K562 (cell line): ENCODE data around the gene PSD4. TPM values are rescaled to one million over a fixed set of nuclear protein-coding genes. Genes with fewer than 3 reads are reported as not detected.
A peak's percentile ranks its signal among the peaks of the same experiment; 100 is the strongest.

Experiments used
- ATAC-seq: fragments of 200-7000 bp; cut with Tn5 transposase; 3 replicates; pipeline ENCODE4 v1.9.1; 2020; ENCODE audit warnings: moderate library complexity
- BruUV-seq: library from RNA; stranded (reverse); fragments of 400-500 nt; replicated peaks from 2 replicates; lab custom pipeline; 2021; lab: Mats Ljungman, UMichigan
- CTCF ChIA-PET: fragments of 300-600 bp; formaldehyde crosslinking; extraction: SDS; loops from one replicate; lab custom pipeline; 2021; ENCODE audit warnings: low intra/inter-chr PET ratio; lab: Yijun Ruan, JAX
- POLR2A ChIA-PET: fragments of 300-600, 350-650 bp; sonication (Branson Sonifier 250); formaldehyde crosslinking; extraction: SDS; loops from one replicate; lab custom pipeline; 2021; ENCODE audit warnings: antibody characterized with exemption, inconsistent platforms; lab: Yijun Ruan, JAX
- DNase-seq, 4 experiments: peaks; one replicate each; pipeline versions ENCODE4 v3.0.0 to v3.0.0-alpha.2; 2011 to 2018; ENCODE audit warnings: low spot score in 3 of 4, mixed read lengths in 3 of 4; ENCODE audit errors: extremely low read depth in 1 of 4
- FAIRE-seq: peaks from 2 replicates; lab custom pipeline; 2011; peaks lifted over from hg19 to GRCh38; lab: Jason Lieb, UNC
- H2AFZ ChIP-seq: 2 replicates; pipeline ENCODE4 v1.6.0; 2011; ENCODE audit warnings: low read depth, low read length, control low read depth, inconsistent platforms
- H3K27ac ChIP-seq: fragments of 200-600 bp; 3 replicates; pipeline ENCODE4 v1.8.0; 2011; ENCODE audit warnings: low read depth, mild to moderate bottlenecking, control low read depth, inconsistent platforms, low read length, moderate library complexity, mixed read lengths; ENCODE audit errors: extremely low read depth
- H3K27me3 ChIP-seq, 2 experiments: fragments of 300-600 bp in 1 of 2; 2 replicates in 1 of 2; 3 replicates in 1 of 2; pipeline versions ENCODE4 v1.6.0 to v1.8.0; 2011; ENCODE audit warnings: inconsistent platforms in 2 of 2, low read length in 2 of 2, mild to moderate bottlenecking in 1 of 2, mixed read lengths in 1 of 2, moderate library complexity in 1 of 2; ENCODE audit not compliant: control insufficient read depth in 2 of 2, insufficient read depth in 2 of 2
- H3K36me3 ChIP-seq: fragments of 300-600 bp; 3 replicates; pipeline ENCODE4 v1.8.0; 2011; ENCODE audit warnings: mild to moderate bottlenecking, low read length, inconsistent platforms; ENCODE audit not compliant: control insufficient read depth, insufficient read depth
- H3K4me1 ChIP-seq, 2 experiments: fragments of 200-600 bp in 1 of 2; replicated peaks in 1 of 2; 2 replicates in 1 of 2; 3 replicates in 1 of 2; pipeline versions ENCODE4 v1.5.1 to v1.8.0; 2011; ENCODE audit warnings: inconsistent platforms in 2 of 2, low read length in 2 of 2, mild to moderate bottlenecking in 1 of 2, mixed read lengths in 1 of 2, moderate library complexity in 1 of 2; ENCODE audit not compliant: control insufficient read depth in 2 of 2, insufficient read depth in 2 of 2
- H3K4me2 ChIP-seq: 2 replicates; pipeline ENCODE4 v1.6.1; 2011; ENCODE audit warnings: low read length, control low read depth, inconsistent platforms, mixed read lengths; ENCODE audit not compliant: insufficient read depth
- H3K4me3 ChIP-seq: fragments of 200-600 bp; sonication (generic), shearing (Covaris generic); 2 replicates; pipeline ENCODE4 v1.5.1; 2016; ENCODE audit warnings: control low read depth, inconsistent platforms
- H3K79me2 ChIP-seq: fragments of 200-600 bp; 3 replicates; pipeline ENCODE4 v1.8.0; 2011; ENCODE audit warnings: low read length, inconsistent platforms; ENCODE audit not compliant: control insufficient read depth, insufficient read depth
- H3K9ac ChIP-seq, 2 experiments: 2 replicates each; pipeline versions ENCODE4 v1.6.0 to v1.6.1; 2011; ENCODE audit warnings: low read depth in 2 of 2, low read length in 2 of 2, control low read depth in 1 of 2, inconsistent platforms in 1 of 2, mild to moderate bottlenecking in 1 of 2, mixed read lengths in 1 of 2; ENCODE audit not compliant: insufficient read depth in 1 of 2
- H3K9me1 ChIP-seq: one replicate; pipeline ENCODE4 v1.6.0; 2011; ENCODE audit warnings: inconsistent platforms, mild to moderate bottlenecking, low read length, moderate library complexity; ENCODE audit not compliant: control insufficient read depth, insufficient read depth
- H3K9me3 ChIP-seq: replicated peaks from 2 replicates; pipeline ENCODE4 v1.5.1; 2011; ENCODE audit warnings: low read depth, low read length, inconsistent platforms; ENCODE audit not compliant: control insufficient read depth, insufficient read depth
- H4K20me1 ChIP-seq: replicated peaks from 2 replicates; pipeline ENCODE4 v1.6.1; 2011; ENCODE audit warnings: low read length, inconsistent platforms, mixed read lengths; ENCODE audit not compliant: control insufficient read depth, insufficient read depth
- EP400 ChIP-seq: fragments of 450-650 bp; IDR thresholded peaks from 2 replicates; pipeline ENCODE4 v1.6.1; 2017; ENCODE audit warnings: antibody characterized with exemption, mild to moderate bottlenecking, moderate library complexity
- HDAC1 ChIP-seq, 2 experiments: fragments of 450-650 bp; IDR thresholded peaks; 2 replicates each; pipeline ENCODE4 v1.6.1; 2016 to 2017; ENCODE audit warnings: inconsistent platforms in 1 of 2, mild to moderate bottlenecking in 1 of 2, moderate library complexity in 1 of 2
- HSF4 ChIP-seq: fragments of 250-450 bp; sonication (Bioruptor Pico); IDR thresholded peaks from 2 replicates; pipeline ENCODE4 v2.1.2; 2022; ENCODE audit warnings: mild to moderate bottlenecking, moderate library complexity, borderline replicate concordance
- IRF2 ChIP-seq: sonication (generic); formaldehyde crosslinking; IDR thresholded peaks from 2 replicates; pipeline ENCODE4 v1.8.1; 2022; ENCODE audit warnings: mild to moderate bottlenecking, missing genetic modification reagents
- PHB ChIP-seq: fragments of 250-450 bp; sonication (Bioruptor Pico); IDR thresholded peaks from 2 replicates; pipeline ENCODE4 v1.5.0; 2021
- RBM22 ChIP-seq: fragments of 200-400 bp; formaldehyde crosslinking; IDR thresholded peaks from 2 replicates; pipeline ENCODE4 v1.6.1; 2018; ENCODE audit warnings: low read length, low read depth; ENCODE audit not compliant: poor library complexity, severe bottlenecking
- TAL1 ChIP-seq: fragments of 450-650 bp; IDR thresholded peaks from 2 replicates; pipeline ENCODE4 v1.6.1; 2016; ENCODE audit warnings: mild to moderate bottlenecking
- ZNF717 ChIP-seq: fragments of 250-450 bp; sonication (Bioruptor Pico); IDR thresholded peaks from 2 replicates; pipeline ENCODE4 v1.5.0; 2021
- WGBS: fragments of 100-300 bp; shearing (Covaris generic); methylation state at CpG from one replicate; pipeline ENCODE4 v1.1.6; 2016; ENCODE audit warnings: low coverage, mixed read lengths; ENCODE audit not compliant: insufficient coverage; ENCODE audit errors: missing lambda C conversion rate; 5-methylcytosine and 5-hydroxymethylcytosine counted together
- in situ Hi-C: fragments of 300-500 bp; cut with MboI; formaldehyde crosslinking; loops from 4 replicates; pipeline ENCODE4 v1.15.0; 2018; ENCODE audit warnings: inconsistent platforms, mixed read lengths
- intact Hi-C: fragments of 100-400 bp; cut with micrococcal nuclease; formaldehyde crosslinking; loops from 2 replicates; pipeline ENCODE4 v1.14.2; 2022
- polyA plus RNA-seq, 8 experiments: library from polyadenylated mRNA; depleted of rRNA in 4 of 8; stranded (reverse) in 5 of 8; unstranded in 3 of 8; fragments of >200 nt; fragmentation: Nextera tagmentation in 2 of 8; fragmentation: Illumina TruSeq in 1 of 8; extraction: Ambion mirVana in 2 of 8; extraction: Trizol in 1 of 8; gene quantifications; 2 replicates each; pipeline versions ENCODE4 v1.2.1 to v1.2.3, GENCODE V29; 2011 to 2014; ENCODE audit warnings: inconsistent platforms in 1 of 8, missing spikeins in 1 of 8
- total RNA-seq, 7 experiments: library from RNA; depleted of rRNA in 6 of 7; stranded (reverse); fragments of >200 nt in 6 of 7; fragmentation: Illumina TruSeq in 2 of 7; extraction: Trizol in 2 of 7; gene quantifications; 2 replicates each; pipeline versions ENCODE4 v1.2.1 to v1.2.3, GENCODE V29; 2011 to 2021; ENCODE audit warnings: low replicate concordance in 1 of 7
- TF ChIP-seq, protein P1 (sequence below): fragments of 450-650 bp; IDR thresholded peaks from 2 replicates; pipeline ENCODE4 v1.6.1; 2017; ENCODE audit warnings: antibody characterized with exemption
- TF ChIP-seq, protein P2 (sequence below): IDR thresholded peaks from 2 replicates; pipeline ENCODE4 v1.6.1; 2016; ENCODE audit warnings: missing genetic modification characterization, missing compliant biosample characterization
- TF ChIP-seq, protein P3 (sequence below): fragments of 250-450 bp; sonication (Bioruptor Pico); IDR thresholded peaks from 2 replicates; pipeline ENCODE4 v1.4.0; 2020

The PSD4 gene
- total and polyA plus RNA-seq, 9 of the 15 experiments (the other 6 are each of a cell fraction or from before 2014, with no cell fraction given): 0.46 to 54.0 (median 20.8) TPM

DNA sequence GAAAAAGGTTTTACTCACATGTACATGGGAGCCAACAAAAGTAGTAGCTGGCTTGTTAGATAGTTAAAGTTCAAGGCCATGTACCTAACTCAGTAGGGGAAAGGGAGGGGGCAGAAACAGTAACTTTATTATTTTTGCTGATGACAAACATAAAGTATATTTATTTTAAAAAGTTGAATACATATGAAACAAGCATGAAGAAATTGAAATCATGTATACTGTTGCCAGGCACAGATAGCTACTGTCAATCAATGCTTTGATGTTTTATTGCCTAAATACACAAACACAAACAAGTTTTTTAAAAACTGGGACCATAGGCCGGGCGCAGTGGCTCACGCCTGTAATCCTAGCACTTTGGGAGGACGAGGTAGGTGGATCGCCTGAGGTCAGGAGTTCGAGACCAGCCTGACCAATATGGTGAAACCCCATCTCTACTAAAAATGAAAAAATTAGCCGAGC lies 7.6 kb upstream of the PSD4 start (continued):
- no peak for TF ChIP-seq HSF4

DNA sequence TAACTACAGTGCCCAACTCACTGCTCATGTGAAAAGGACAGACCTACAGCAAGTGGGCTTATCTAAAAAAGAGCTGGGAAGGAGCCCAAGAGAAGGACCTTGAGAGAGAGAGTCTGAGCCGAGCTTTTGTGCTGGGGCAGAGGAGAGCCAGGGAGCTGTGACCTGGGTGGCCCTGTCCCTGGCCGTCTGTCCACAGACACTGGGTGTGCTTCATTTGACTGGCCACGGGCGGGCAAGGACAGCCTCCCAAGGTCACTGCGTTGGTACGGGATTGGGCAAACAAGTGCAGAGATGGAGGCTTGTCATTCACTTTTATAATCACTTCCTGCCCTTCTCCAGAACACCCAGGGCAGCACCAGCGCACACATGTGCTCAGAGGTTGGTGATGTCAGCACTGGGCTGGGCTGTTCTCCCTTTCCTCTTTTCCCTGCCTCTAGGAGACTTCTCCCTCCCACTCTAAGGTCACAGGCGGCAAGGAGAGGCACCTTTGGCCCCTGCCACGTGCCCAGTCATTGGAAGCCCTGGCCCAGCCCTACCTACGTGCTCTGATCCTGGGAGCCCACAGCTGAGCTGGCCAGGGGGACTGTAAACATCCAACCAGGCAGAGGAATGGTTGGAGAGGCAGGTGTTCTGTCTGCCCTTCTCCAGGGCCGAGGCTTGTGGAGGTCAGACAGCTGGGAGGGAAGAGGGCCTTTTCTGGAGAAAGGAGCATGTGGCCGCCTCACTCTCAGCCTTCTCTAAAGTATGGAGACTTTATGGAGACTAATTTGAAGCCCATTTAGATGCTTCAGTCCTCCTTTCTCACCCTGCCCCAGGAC lies 6.4 kb upstream of the PSD4 start:
- Histone ChIP-seq H3K27me3 (no peaks in the 10 kb centered on the region), H3K9ac (peak overlapping the region in 1 of 2 experiments; percentile 70; a peak in 1 of 4 replicates), H2AFZ (peak overlapping the region; percentile 81), H3K36me3 (no peaks in the 10 kb centered on the region), H3K9me3 (no peaks in the 10 kb centered on the region), H3K4me3 (no peak overlapping the region), H3K4me2 (no peak overlapping the region), H3K9me1 (no peaks in the 10 kb centered on the region), H3K4me1 (peaks cover 15 to 20% of the 10 kb centered on the region in 2 experiments; a peak in 4 of 5 replicates), H3K27ac (no peak overlapping the region; the same call in 2 of the 3 replicates), H4K20me1 (no peaks in the 10 kb centered on the region), H3K79me2 (no peaks in the 10 kb centered on the region)
- in situ Hi-C loops: no loop called here
- ATAC-seq: peak; percentile 45
- ChIA-PET POLR2A (interaction anchor here (0.8 kb wide), 1 partner anchor 181 kb away, joined by 3 read pairs; no protein-coding TSS in a partner anchor), CTCF (no interaction called here)
- no peak for FAIRE-seq
- intact Hi-C loops: no loop called here
- no TSS peak for BruUV-seq
- DNase-seq: no peak
- 36% methylated on average over 12 of the region's 12 CpGs for WGBS
- no peak for TF ChIP-seq HDAC1 (IDR thresholded peaks at IDR 0.05)
- TF ChIP-seq, protein P1, sequence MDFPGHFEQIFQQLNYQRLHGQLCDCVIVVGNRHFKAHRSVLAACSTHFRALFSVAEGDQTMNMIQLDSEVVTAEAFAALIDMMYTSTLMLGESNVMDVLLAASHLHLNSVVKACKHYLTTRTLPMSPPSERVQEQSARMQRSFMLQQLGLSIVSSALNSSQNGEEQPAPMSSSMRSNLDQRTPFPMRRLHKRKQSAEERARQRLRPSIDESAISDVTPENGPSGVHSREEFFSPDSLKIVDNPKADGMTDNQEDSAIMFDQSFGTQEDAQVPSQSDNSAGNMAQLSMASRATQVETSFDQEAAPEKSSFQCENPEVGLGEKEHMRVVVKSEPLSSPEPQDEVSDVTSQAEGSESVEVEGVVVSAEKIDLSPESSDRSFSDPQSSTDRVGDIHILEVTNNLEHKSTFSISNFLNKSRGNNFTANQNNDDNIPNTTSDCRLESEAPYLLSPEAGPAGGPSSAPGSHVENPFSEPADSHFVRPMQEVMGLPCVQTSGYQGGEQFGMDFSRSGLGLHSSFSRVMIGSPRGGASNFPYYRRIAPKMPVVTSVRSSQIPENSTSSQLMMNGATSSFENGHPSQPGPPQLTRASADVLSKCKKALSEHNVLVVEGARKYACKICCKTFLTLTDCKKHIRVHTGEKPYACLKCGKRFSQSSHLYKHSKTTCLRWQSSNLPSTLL: no peak
- TF ChIP-seq EP400: no peak
- no peak for TF ChIP-seq ZNF717 (CRISPR knock-in tag)
- TF ChIP-seq, protein P2, sequence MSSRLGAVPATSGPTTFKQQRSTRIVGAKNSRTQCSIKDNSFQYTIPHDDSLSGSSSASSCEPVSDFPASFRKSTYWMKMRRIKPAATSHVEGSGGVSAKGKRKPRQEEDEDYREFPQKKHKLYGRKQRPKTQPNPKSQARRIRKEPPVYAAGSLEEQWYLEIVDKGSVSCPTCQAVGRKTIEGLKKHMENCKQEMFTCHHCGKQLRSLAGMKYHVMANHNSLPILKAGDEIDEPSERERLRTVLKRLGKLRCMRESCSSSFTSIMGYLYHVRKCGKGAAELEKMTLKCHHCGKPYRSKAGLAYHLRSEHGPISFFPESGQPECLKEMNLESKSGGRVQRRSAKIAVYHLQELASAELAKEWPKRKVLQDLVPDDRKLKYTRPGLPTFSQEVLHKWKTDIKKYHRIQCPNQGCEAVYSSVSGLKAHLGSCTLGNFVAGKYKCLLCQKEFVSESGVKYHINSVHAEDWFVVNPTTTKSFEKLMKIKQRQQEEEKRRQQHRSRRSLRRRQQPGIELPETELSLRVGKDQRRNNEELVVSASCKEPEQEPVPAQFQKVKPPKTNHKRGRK (tag): no peak
- TF ChIP-seq RBM22: no peak
- TF ChIP-seq, protein P3, sequence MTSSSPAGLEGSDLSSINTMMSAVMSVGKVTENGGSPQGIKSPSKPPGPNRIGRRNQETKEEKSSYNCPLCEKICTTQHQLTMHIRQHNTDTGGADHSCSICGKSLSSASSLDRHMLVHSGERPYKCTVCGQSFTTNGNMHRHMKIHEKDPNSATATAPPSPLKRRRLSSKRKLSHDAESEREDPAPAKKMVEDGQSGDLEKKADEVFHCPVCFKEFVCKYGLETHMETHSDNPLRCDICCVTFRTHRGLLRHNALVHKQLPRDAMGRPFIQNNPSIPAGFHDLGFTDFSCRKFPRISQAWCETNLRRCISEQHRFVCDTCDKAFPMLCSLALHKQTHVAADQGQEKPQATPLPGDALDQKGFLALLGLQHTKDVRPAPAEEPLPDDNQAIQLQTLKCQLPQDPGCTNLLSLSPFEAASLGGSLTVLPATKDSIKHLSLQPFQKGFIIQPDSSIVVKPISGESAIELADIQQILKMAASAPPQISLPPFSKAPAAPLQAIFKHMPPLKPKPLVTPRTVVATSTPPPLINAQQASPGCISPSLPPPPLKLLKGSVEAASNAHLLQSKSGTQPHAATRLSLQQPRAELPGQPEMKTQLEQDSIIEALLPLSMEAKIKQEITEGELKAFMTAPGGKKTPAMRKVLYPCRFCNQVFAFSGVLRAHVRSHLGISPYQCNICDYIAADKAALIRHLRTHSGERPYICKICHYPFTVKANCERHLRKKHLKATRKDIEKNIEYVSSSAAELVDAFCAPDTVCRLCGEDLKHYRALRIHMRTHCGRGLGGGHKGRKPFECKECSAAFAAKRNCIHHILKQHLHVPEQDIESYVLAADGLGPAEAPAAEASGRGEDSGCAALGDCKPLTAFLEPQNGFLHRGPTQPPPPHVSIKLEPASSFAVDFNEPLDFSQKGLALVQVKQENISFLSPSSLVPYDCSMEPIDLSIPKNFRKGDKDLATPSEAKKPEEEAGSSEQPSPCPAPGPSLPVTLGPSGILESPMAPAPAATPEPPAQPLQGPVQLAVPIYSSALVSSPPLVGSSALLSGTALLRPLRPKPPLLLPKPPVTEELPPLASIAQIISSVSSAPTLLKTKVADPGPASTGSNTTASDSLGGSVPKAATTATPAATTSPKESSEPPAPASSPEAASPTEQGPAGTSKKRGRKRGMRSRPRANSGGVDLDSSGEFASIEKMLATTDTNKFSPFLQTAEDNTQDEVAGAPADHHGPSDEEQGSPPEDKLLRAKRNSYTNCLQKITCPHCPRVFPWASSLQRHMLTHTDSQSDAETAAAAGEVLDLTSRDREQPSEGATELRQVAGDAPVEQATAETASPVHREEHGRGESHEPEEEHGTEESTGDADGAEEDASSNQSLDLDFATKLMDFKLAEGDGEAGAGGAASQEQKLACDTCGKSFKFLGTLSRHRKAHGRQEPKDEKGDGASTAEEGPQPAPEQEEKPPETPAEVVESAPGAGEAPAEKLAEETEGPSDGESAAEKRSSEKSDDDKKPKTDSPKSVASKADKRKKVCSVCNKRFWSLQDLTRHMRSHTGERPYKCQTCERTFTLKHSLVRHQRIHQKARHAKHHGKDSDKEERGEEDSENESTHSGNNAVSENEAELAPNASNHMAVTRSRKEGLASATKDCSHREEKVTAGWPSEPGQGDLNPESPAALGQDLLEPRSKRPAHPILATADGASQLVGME: no peak
- TF ChIP-seq PHB (CRISPR knock-in tag): no peak
- no peak for TF ChIP-seq TAL1
- no peak for TF ChIP-seq IRF2 (CRISPR knock-in tag)
